Stomach (tissue), 4 donors: Measurements from ENCODE around the gene HAND1.

Experiments
- CTCF ChIP-seq, 7 experiments: fragments of 450-650 bp in 4 of 7; fragments of 200-600 bp in 3 of 7; sonication (generic) in 3 of 7; IDR thresholded peaks; one replicate each; pipeline ENCODE4 v1.5.1; 2016 to 2019; ENCODE audit warnings: antibody characterized with exemption in 7 of 7, control low read depth in 2 of 7, mild to moderate bottlenecking in 1 of 7
- POLR2A ChIP-seq, 4 donors: fragments of 450-650 bp; IDR thresholded peaks; one replicate each; pipeline ENCODE4 v1.6.1; 2016; ENCODE audit warnings: antibody characterized with exemption in 4 of 4, control low read depth in 2 of 4, mild to moderate bottlenecking in 1 of 4, moderate library complexity in 1 of 4

GRCh38 chr5:154465169-154465568, 12.9 kb downstream of the HAND1 start:
- TF ChIP-seq CTCF (IDR thresholded peaks at IDR 0.05) (no peak), POLR2A (IDR thresholded peaks at IDR 0.05) (no peak)
